ENCODE results near the gene ITIH2. TPM values are rescaled to one million over a fixed set of nuclear protein-coding genes. Genes with fewer than 3 reads are reported as not detected.
"Not testable (repeated sequence)": the region's sequence is repeated elsewhere in the genome, so short reads cannot be mapped to it uniquely, and the experiment has no call there.

ITIH2 gene
- total RNA-seq, 4 donors from 2014 or later: not detected

DNA sequence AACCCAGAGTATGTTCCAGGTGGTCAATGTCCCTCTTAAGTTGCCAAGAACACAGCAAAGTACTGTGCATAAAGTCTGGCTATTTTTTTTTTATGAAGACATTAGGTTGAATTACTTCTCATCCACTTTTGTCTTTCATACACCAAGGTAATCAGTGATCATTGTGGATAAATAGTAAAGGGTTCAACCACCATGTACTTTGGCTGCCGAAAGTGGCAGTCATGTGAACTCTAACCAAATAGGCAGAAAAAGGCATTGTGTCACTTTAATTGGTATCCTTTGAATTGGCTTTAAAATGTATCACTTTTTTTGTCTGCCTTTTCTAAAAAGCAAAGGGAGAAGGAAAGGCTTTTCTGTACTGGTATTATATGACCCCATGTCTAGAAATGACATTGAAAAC, 7.3 kb downstream of the ITIH2 start:
- H3K9me3 ChIP-seq: no peaks in the 10 kb centered on the region
- TF ChIP-seq CTCF (IDR thresholded peaks at IDR 0.05) (no peak), POLR2A (IDR thresholded peaks at IDR 0.05; ENCODE audit: low read depth) (no peak), POLR2AphosphoS5 (IDR thresholded peaks at IDR 0.05) (no peak), EP300 (IDR thresholded peaks at IDR 0.05) (no peak)
- intact Hi-C loops (cut with DNase I): no loop called here
- H3K4me3 ChIP-seq: no peak overlapping the region
- WGBS: 95% methylated on average over 1 of the region's 1 CpG
- H3K4me1 ChIP-seq: no peaks in the 10 kb centered on the region
- H3K27ac ChIP-seq (replicated peaks in 1 of 4): no peak overlapping the region
- H3K36me3 ChIP-seq: no peaks in the 10 kb centered on the region
- peaks cover 0 to 14% (median 0%) of the 10 kb centered on the region in 4 donors for H3K27me3 ChIP-seq
- DNase-seq (ENCODE audit: extremely low spot score): no peak

DNA sequence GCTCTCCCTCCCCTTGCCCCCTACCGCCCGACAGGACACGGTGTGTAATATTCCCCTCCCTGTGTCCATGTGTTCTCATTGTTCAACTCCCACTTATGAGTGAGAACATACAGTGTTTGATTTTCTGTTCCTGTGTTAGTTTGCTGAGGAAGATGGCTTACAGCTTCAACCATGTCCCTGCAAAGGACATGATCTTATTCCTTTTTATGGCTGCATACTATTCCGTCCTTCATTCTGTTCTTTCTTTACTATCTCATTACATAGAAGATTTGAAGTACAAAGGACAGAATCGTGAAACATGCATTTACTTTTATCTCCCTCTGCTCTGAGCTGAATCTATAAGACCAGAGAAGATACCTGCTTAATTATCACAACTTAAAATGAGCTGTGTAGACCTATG, 8.0 kb downstream of the ITIH2 start:
- intact Hi-C loops (cut with DNase I); H3K9me3 ChIP-seq; H3K4me1 ChIP-seq; H3K36me3 ChIP-seq; H3K27ac ChIP-seq (replicated peaks in 1 of 4); DNase-seq (ENCODE audit: extremely low spot score); H3K4me3 ChIP-seq: not testable (repeated sequence)
- 89% methylated on average over 5 of the region's 5 CpGs for WGBS
- peaks cover 0 to 15% (median 0%) of the 10 kb centered on the region in 4 donors for H3K27me3 ChIP-seq

DNA sequence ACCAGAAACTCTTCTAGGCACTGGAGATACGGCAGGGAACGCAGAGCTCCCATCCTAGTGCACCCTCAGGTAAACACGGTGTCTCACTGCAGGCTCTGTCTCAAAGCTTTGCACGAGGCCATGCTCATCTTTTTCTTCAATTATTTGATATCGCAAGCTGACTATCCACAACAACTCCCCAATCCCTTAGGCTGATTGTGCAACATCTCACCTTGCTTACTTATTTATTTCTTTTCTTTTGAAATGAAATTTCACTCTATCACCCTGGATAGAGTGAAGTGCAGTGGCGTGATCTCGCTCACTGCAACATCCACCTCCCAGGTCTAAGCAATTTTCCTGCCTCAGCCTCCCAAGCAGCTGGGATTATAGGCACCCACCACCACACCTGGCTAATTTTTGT, 12.4 kb downstream of the ITIH2 start:
- no peak overlapping the region for H3K27ac ChIP-seq (replicated peaks in 1 of 4)
- H3K4me1 ChIP-seq: no peaks in the 10 kb centered on the region
- no peaks in the 10 kb centered on the region for H3K36me3 ChIP-seq
- 91% methylated on average over 7 of the region's 7 CpGs for WGBS
- peaks cover 0 to 22% (median 0%) of the 10 kb centered on the region in 4 donors for H3K27me3 ChIP-seq
- TF ChIP-seq EP300 (IDR thresholded peaks at IDR 0.05): no peak
- TF ChIP-seq CTCF (IDR thresholded peaks at IDR 0.05): no peak
- TF ChIP-seq POLR2A (IDR thresholded peaks at IDR 0.05; ENCODE audit: low read depth): no peak
- no peak for TF ChIP-seq POLR2AphosphoS5 (IDR thresholded peaks at IDR 0.05)
- no peak overlapping the region for H3K4me3 ChIP-seq
- H3K9me3 ChIP-seq: no peaks in the 10 kb centered on the region
- intact Hi-C loops (cut with DNase I): no loop called here
- no peak for DNase-seq (ENCODE audit: extremely low spot score)

GRCh38 chr10:7717767-7718166, 14.7 kb downstream of the ITIH2 start:
- WGBS: 68% methylated on average over 4 of the region's 5 CpGs
- no peak for TF ChIP-seq EP300 (IDR thresholded peaks at IDR 0.05)
- TF ChIP-seq POLR2AphosphoS5 (IDR thresholded peaks at IDR 0.05): no peak
- TF ChIP-seq POLR2A (IDR thresholded peaks at IDR 0.05; ENCODE audit: low read depth): no peak
- no peak for TF ChIP-seq CTCF (IDR thresholded peaks at IDR 0.05)
- Histone ChIP-seq H3K4me1 (no peaks in the 10 kb centered on the region), H3K27me3 (peaks cover 0 to 28% (median 0%) of the 10 kb centered on the region in 4 donors), H3K36me3 (no peaks in the 10 kb centered on the region), H3K4me3 (no peak overlapping the region), H3K9me3 (no peaks in the 10 kb centered on the region), H3K27ac (replicated peaks in 1 of 4) (no peak overlapping the region)
- DNase-seq (ENCODE audit: extremely low spot score): no peak
- intact Hi-C loops (cut with DNase I): no loop called here

- no peak overlapping the region for H3K27ac ChIP-seq (replicated peaks in 1 of 4)
- no peak overlapping the region for H3K4me3 ChIP-seq
- no peaks in the 10 kb centered on the region for H3K36me3 ChIP-seq
- DNase-seq (ENCODE audit: extremely low spot score): no peak
- intact Hi-C loops (cut with DNase I): no loop called here
- WGBS: 87% methylated on average over 4 of the region's 4 CpGs
- peaks cover 0 to 29% (median 0%) of the 10 kb centered on the region in 4 donors for H3K27me3 ChIP-seq
- H3K9me3 ChIP-seq: no peaks in the 10 kb centered on the region
- H3K4me1 ChIP-seq: no peaks in the 10 kb centered on the region
- no peak for TF ChIP-seq POLR2AphosphoS5 (IDR thresholded peaks at IDR 0.05)
- no peak for TF ChIP-seq POLR2A (IDR thresholded peaks at IDR 0.05; ENCODE audit: low read depth)
- no peak for TF ChIP-seq CTCF (IDR thresholded peaks at IDR 0.05)
- no peak for TF ChIP-seq EP300 (IDR thresholded peaks at IDR 0.05)
Measured at GRCh38 chr10:7718685-7719084, 15.6 kb downstream of the ITIH2 start.
